DMS53 treated with DMSO at 0.1 percent for 48 hours (cell line): ENCODE results near the gene BHLHE40.

ENCODE experiments used
- DNase-seq: peaks from one replicate; lab custom pipeline; 2025; ENCODE audit not compliant: unreplicated experiment; lab: John Stamatoyannopoulos, UW

BHLHE40 gene

GRCh38 chr3:4997946-4998345 is 18.7 kb downstream of the BHLHE40 start:
- no peak for DNase-seq

GRCh38 chr3:4999531-5000184 is 20.4 kb downstream of the BHLHE40 start:
- no peak for DNase-seq

- DNase-seq, result no peak
Observed at GRCh38 chr3:5001135-5001534, 21.9 kb downstream of the BHLHE40 start.

GRCh38 chr3:5001805-5002173 is 22.6 kb downstream of the BHLHE40 start:
- no peak for DNase-seq

- no peak for DNase-seq
Observed at GRCh38 chr3:5002174-5002870, 23.1 kb downstream of the BHLHE40 start.

- no peak for DNase-seq
Observed at GRCh38 chr3:5002871-5003247, 23.6 kb downstream of the BHLHE40 start.

- no peak for DNase-seq
Observed at GRCh38 chr3:5004319-5005152, 25.3 kb downstream of the BHLHE40 start.

- no peak for DNase-seq
Observed at GRCh38 chr3:5005367-5005766, 26.1 kb downstream of the BHLHE40 start.

- no peak for DNase-seq
Observed at GRCh38 chr3:5006755-5007202, 27.5 kb downstream of the BHLHE40 start.

GRCh38 chr3:5007873-5008272 is 28.6 kb downstream of the BHLHE40 start:
- DNase-seq, result no peak

- no peak for DNase-seq
Observed at GRCh38 chr3:5009506-5010109, 30.4 kb downstream of the BHLHE40 start.

- no peak for DNase-seq
Observed at GRCh38 chr3:5010140-5010539, 30.9 kb downstream of the BHLHE40 start.

GRCh38 chr3:5010706-5011554 is 31.7 kb downstream of the BHLHE40 start:
- DNase-seq, result no peak

GRCh38 chr3:5011555-5012256 is 32.5 kb downstream of the BHLHE40 start:
- DNase-seq, result no peak

- DNase-seq, result no peak
Observed at GRCh38 chr3:5012367-5012766, 33.1 kb downstream of the BHLHE40 start.

GRCh38 chr3:5013021-5013906 is 34.0 kb downstream of the BHLHE40 start:
- DNase-seq, result no peak

- DNase-seq, result no peak
Observed at GRCh38 chr3:5014391-5014790, 35.2 kb downstream of the BHLHE40 start.

GRCh38 chr3:5015056-5015455 is 35.8 kb downstream of the BHLHE40 start:
- no peak for DNase-seq
